ENCODE results near the gene PDGFD.

DNA sequence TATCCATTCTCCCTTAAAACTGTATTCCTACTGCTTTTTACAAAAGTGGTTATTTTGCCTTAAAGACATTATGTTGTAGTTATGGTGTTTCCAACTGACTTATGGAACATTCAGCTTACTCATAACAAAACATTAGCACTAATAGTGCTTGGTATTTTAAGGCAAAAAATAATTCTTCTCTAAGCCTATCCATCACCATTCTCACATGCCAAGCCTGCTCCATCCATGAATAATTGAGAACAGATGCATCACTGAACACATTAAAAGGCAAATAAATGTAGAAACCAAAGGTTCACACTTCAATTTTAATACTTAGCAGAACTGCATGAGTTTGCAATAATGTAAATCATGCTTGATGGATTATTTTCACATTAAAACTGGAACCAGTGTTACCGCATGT is 169.9 kb downstream of the PDGFD start:
- TF ChIP-seq POLR2AphosphoS5 (IDR thresholded peaks at IDR 0.05) (no peak), POLR2A (IDR thresholded peaks at IDR 0.05) (no peak)
- TF ChIP-seq, protein P1, sequence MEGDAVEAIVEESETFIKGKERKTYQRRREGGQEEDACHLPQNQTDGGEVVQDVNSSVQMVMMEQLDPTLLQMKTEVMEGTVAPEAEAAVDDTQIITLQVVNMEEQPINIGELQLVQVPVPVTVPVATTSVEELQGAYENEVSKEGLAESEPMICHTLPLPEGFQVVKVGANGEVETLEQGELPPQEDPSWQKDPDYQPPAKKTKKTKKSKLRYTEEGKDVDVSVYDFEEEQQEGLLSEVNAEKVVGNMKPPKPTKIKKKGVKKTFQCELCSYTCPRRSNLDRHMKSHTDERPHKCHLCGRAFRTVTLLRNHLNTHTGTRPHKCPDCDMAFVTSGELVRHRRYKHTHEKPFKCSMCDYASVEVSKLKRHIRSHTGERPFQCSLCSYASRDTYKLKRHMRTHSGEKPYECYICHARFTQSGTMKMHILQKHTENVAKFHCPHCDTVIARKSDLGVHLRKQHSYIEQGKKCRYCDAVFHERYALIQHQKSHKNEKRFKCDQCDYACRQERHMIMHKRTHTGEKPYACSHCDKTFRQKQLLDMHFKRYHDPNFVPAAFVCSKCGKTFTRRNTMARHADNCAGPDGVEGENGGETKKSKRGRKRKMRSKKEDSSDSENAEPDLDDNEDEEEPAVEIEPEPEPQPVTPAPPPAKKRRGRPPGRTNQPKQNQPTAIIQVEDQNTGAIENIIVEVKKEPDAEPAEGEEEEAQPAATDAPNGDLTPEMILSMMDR (IDR thresholded peaks at IDR 0.05) = no peak
